GM18520 (cell line): Measurements from ENCODE around the gene MOK.

Experiments
- ATAC-seq: cut with Tn5 transposase; IDR thresholded peaks from one replicate; pipeline ENCODE4 v1.9.1; 2021; ENCODE audit not compliant: unreplicated experiment

Gene MOK

DNA sequence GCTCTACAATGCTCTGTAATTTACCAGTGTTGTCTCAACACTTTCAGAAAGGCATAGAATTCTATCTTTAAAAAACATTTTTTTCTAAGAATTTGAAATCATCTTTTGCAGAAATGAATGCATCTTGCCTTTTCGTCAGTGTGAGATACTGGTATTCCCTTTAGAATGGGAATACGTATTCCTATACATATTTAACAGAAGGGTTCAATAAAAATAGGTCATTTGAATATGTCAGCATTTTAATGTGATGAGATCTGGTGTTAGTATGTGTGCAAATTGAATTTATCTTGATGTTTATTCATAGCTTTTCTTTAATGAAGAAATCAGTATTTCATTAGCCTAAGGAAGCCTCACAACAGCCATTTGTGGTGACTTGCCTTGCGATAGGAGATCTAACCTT, 121.1 kb downstream of the MOK start:
- no peak for ATAC-seq

DNA sequence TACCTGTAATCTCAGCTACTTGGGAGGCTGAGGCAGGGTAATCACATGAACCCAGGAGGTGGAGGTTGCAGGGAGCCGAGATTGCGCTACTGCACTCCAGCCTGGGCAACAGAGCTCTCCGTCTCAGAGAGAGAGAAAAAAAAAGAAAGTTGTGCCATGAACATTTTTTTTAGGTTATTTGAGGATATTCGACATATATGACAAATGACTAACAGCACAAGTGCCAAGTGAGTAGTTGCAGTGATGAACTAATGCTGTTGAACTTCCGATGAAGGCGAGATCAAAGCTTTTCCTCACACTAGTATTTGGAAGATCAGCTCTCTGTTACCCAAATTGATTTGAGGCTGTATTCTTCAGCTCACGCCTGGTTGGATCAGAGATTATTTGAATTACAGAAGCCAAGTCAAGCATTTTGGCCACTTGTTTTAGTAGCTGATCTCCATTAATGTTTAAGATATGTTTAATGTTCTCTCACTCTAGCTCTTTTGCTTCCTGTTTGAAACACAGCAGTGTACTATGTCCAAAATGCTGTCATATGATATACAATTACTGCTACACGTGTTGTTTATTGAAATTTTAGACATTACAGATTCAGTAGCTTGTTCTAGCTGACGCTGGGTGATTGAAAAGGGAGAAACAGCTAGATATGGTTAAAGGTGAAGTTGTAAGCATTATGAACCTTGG, 121.9 kb downstream of the MOK start:
- no peak for ATAC-seq

DNA sequence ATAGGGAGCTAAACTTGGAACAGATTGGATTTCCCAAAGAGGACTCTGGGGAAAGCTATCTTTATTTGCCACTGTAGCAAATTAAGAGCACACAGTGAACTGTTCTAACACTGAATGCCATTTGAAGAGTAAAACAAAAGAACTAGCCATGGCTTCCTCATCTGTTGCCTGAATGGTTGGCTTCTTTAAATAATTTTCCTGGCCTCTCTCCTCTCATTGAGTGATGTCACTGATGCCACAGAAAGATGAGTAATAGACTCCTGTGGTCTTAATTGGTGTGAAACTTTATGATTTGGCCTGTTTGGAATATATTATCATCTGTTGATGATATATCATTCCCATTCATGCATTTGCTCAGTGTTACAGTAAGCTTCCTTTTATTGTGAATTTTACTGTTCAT, 122.8 kb downstream of the MOK start:
- ATAC-seq, result no peak

DNA sequence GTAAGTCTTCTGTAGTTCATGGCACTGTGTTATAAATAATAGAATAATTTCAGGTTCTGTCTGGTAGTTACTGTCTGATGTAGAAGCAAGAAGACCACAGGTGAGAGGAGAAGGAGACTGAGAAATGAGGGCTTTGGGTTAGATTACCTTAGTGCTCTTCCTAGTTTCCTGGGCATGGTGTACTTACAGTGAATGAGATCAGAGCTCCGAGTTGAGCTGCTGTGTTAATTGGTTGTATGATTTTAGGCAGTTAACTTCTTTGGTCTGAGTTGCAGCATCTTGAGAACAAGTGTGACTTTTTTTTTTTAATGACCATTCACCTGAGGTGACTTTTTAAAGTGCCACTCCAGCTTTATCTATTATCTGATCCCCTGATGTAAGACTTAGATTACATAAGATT, 123.8 kb downstream of the MOK start:
- ATAC-seq, result no peak

DNA sequence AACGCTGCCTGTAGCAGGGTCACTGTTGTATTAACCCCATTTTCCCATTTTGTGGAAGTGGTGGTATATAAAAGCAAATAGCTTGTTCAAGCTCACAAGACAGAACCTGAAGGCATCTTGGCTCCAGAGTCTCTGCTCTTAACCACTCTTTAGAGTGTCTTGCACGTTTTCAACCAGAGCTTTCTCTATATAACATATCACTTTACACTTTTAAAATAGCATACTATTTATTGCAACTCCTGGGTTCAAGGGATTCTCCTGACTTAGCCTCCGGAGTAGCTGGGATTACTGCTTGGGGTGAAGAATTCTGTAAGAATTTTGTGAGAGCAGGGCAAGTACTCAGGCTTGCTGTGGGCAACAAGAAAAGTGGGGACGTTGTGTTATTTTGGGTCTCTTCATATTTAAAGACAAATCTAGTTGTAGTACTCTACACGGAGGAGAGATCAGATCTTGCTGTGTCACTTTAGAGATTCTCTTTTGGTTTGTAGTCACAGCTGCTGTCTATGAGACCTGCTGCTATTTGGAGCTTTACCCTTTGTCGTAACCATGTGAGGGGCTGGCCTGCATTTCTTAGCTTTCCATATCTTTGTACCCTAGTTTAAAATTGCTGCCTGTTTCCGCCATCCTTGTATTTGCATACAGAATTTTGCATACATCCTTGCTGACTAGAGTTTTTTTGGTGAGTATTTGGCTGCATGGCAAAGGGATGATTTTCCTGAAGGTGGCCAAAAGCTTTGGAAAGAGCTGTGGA, 124.5 kb downstream of the MOK start:
- no peak for ATAC-seq
